KBM-7 (cell line): ENCODE data around the gene TMEM86A.
"Not testable (repeated sequence)": the region's sequence is repeated elsewhere in the genome, so short reads cannot be mapped to it uniquely, and the experiment has no call there.

Source experiments
- DNase-seq: peaks from one replicate; pipeline ENCODE4 v3.0.0-alpha.2; 2015
- in situ Hi-C: fragments of 300-500 bp; cut with MboI; formaldehyde crosslinking; loops from 2 replicates; pipeline ENCODE4 v1.14.3; 2020; ENCODE audit warnings: low sequenced_read_pairs, low pct_unique_long_range_greater_than_20kb, mixed read lengths

The TMEM86A gene, protein sequence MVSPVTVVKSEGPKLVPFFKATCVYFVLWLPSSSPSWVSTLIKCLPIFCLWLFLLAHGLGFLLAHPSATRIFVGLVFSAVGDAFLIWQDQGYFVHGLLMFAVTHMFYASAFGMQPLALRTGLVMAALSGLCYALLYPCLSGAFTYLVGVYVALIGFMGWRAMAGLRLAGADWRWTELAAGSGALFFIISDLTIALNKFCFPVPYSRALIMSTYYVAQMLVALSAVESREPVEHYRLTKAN

DNA sequence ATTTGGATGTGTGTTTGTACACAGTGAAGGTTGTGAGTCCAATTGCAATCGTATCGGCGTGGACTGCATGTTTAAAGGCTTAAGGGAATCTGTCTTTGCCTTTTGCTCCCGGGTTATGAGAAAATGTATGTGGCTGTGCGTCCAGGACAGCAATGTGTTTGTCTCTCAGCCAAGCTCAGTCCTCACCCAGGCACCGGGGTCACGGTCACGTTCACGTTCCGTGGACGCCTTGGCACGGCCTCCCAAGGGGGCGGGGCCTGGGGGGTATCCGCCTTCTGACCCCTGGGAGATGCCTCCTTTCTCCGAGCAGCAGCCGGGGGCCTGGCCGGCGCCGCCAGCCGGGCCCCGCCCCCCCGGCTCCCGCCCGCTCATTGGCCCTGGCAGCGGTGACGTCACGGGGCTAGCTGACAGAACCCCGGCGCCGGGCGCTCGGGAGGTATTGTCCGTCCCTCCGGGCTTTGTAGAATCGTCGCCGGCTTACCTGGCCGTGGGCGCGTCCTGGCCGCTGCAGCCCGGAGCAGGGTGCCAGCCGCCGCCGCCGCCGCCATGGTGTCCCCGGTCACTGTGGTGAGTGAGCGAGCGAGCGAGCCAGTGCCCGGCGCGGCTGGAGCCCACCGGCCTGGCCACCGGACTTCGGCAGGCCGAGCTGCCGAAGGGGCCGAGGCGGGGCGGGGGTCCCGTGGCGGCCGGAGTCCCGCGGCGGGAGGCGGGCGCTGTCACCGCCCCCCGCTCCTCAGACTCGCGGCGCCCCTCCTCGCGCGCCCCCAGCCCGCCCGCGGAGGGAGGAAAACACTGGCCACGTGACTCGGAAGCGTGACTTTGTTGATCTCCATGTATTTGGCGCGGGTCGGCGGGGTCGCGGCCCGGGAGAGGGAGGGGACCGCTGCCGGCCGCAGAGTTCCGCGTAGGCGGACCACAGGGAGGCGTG, at the start of gene TMEM86A:
Gene TMEM86A, plus strand, starts transcription at position 439 of the 928 bp plus-strand sequence. Its CDS starts 108 bp downstream, at position 547.
- in situ Hi-C loops, result no loop called here

DNA sequence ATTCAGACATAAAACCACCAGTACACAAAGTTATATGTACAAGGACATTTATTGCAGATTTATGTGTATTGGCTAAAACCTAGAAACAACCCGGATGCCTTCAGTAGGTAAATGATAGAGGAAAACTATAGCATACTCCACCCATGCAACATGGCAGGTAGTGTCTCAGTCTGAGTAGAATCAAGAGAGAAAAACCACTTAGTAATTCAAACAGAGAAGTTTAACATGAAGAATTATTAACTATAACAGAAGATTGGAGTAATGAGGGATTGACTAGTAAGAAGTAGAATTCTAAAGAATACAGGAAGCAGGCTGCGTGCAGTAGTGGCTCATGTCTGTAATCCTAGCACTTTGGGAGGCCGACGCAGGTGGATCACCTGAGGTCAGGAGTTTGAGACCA, 48.2 kb upstream of the TMEM86A start:
- no peak for DNase-seq
- in situ Hi-C loops, result no loop called here

More for the DNA sequence above, at the start of gene TMEM86A:
- peak; percentile 87 for DNase-seq

DNA sequence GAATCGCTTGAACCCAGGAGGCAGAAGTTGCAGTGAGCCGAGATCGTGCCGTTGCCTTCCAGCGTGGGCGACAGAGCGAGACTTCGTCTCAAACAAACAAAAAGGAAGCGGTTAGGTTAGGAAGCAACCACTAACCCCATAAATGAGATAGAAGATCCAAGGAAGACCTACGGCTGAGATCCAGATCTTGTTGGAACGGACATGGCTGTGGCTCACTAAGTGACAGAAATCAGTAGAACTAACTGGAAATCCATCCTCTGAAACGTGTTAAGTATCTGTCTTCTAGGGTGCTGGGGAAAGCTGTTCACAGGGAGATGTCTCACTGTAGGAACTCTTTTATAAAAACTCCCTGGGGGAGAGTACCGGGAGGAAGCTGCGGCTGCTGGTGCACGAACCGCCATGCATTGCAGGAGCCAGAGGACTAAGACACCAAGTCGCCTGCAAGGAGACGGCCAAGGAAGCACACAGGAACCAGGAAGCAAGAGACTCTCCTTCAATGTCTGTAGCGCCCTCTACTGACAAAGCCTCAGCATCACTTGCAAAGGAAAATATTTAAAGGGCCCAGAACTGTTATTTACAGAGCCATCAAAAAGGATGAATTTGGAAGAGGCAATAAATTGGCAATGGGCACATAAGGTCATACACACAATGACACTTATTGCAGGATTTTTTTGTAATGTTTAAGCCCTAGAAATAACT, 47.6 kb upstream of the TMEM86A start:
- peak; percentile 85 for DNase-seq
- in situ Hi-C loops, result no loop called here

DNA sequence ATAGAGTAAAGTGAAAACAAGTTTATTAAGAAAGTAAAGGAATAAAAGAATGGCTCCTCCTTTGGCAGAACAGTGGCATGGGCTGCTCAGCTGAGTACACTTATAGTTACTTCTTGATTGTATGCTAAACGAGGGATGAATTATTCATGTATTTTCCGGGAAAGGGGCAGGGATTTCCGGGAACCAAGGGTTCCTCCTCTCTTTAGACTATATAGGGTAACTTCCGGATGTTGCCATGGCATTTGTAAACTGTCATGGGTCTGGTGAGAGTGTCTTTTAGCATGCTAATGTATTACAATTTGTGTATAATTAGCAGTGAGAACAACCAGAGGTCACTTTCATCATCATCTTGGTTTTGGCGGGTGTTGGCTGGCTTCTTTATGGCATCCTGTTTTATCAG, 40.9 kb upstream of the TMEM86A start:
- no peak for DNase-seq
- in situ Hi-C loops, result no loop called here

DNA sequence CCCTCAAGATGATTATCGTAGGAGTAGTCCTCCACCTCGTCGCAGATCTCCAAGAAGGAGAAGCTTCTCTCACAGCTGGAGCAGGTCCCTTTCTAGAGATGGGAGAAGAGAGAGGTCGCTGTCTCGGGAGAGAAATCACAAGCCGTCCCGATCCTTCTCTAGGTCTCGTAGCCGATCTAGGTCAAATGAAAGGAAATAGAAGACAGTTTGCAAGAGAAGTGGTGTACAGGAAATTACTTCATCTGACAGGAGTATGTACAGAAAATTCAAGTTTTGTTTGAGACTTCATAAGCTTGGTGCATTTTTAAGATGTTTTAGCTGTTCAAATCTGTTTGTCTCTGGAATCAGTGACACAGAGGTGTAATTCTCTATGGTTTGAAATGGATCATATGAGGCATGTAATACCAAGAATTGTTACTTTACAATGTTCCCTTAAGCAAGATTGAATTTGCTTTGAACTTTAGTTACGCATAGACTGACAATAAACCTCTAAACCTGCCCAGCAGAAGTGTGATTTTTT, 33.2 kb upstream of the TMEM86A start:
- DNase-seq, in situ Hi-C loops: not testable (repeated sequence)

DNA sequence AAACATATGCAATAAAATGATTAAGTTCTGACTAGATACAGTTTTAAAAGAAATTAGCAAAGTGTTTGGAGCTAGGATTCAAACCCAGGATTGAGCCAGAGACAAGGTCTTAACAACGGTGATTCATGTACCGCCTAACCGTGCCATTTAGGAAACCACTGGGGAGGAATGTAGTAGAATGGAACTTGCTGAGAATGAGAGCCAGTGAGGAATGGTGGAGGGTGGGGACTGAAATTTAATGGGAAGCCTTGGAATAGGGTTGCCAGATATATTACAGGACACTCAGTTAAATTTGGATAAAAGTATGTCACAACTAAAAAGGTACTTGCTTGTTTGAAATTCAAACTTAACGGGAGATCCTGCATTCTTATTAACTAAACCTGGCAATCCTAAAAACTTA, 30.4 kb upstream of the TMEM86A start:
- no peak for DNase-seq
- in situ Hi-C loops, result no loop called here

DNA sequence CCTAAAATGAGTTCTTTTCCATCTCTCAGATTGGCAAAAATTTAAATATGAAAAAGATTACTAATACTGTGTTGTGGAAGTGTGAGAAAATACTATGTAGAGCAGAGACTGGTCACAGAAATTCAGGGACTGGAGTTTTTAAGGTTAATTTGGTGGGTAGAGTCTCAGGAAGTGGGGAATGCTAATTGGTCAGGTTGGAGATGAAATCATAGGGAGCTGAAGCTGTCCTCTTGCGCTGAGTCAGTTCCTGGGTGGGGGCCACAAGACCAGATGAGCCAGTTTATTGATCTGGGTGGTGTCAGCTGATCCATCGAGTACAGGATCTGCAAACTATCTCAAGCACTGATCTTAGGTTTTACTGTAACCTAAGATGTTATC, 29.4 kb upstream of the TMEM86A start:
- in situ Hi-C loops, result no loop called here

DNA sequence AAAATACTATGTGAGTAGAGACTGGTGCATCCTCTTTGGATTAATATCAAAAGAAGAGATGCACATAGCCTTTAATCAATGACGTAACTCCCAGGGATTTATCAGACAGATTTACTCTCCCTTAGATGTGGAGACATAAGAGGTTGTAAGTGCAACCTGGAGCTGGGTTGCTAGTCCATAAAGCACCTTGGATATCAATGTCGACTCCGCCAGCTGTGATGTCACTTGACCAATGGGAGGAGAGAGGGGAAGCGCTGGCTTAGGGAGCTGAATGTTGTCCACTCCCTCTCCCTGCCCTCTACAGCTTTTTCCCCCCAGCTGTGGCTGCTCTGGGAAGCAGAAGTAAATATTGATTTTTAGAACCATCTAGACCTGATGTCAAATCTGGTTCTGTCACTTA, 28.9 kb upstream of the TMEM86A start:
- in situ Hi-C loops, result no loop called here
- peak; percentile 15 for DNase-seq

More for the DNA sequence above, 29.4 kb upstream of the TMEM86A start:
- no peak for DNase-seq

DNA sequence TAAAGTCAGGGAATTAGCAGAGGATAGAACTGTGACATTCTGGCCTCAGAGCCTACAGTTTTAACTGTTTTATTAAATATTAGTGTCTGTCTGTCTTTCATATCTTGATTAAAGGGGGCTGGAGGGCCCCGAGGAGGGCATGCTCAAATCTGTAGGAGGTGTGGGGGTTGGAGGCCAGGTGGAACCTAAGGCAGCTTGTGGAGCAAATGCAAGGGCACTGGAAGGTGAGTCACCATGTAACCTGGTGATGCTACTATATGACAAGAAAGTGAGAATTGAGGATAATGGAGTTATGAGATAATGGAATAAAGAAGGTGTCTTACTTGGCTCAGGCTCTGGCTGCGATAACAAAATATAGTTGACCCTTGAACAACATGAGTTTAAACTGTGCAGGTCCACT, 27.3 kb upstream of the TMEM86A start:
- in situ Hi-C loops, result no loop called here
- DNase-seq, result no peak

DNA sequence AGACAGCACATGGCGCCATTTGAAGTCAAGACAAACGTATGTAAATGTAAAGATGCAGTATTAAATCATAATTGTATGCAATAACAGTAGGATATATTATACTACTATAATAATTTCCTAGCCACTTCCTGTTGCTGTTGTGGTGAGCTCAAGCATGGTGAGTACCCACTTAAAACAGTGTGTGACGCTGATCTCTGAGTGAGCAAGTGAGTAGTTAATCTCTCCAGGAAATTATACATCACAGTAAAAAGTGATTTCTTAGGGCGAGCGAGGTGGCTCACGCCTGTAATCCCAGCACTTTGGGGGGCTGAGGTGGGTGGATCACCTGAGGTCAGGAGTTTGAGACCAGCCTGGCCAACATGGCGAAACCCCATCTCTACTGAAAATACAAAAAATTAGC, 26.4 kb upstream of the TMEM86A start:
- in situ Hi-C loops, result not testable (repeated sequence)
- DNase-seq, result peak; percentile 13

DNA sequence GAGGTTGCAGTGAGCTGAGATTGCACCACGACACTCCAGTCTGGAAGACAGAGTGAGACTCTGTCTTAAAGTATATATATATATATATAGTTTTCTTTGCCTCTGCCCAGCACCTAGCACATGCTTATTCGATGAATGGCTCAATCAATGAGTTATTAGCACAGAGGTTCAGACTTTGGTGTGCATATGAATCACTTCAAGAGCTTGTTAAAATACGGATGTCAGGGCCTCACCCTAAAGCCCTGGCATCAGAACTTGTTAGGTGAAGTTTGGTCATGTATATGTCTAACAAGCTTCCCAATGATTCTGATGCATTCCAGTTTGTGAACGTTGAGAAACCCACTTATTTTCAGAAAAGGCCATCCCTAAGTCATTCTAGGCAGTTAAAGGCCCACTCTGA, 21.8 kb upstream of the TMEM86A start:
- in situ Hi-C loops, result no loop called here

DNA sequence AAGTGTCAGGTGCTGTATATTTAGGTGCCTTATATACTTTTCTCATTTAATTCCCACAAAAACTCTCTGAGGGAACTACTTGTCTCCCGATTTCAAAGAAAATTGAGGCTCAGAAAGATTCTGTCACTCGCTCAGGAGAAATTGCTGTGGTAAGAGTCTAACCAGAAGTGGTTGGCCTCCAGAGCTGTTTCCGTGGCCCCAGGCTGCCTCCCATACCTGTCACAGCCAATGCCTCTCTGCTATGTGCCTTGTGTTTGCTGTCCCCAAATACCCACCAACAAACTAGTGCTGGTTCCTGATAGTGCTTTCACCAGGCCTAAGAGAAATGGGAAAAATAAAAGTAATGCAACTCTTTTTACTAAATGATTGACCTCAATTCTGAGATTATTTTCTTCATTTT, 21.0 kb upstream of the TMEM86A start:
- no peak for DNase-seq
- in situ Hi-C loops, result no loop called here

More for the DNA sequence above, 21.8 kb upstream of the TMEM86A start:
- DNase-seq, result no peak

DNA sequence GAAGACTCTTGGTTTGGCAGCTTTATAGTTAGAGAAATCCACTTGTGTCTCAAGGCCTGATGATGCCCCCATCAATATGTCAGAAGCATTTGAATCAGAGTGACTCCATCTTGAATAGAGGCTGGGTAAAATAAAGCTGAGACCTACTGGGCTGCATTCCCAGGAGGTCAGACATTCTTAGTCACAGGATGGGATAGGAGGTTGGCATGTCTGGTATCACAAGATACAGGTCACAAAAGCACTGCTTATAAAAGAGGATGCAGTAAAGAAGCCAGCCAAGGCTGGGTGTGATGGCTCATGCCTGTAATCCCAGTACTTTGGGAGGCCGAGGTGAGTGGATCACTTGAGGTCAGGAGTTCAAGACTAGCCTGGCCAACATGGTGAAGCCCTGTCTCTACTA, 16.6 kb upstream of the TMEM86A start:
- in situ Hi-C loops, DNase-seq: not testable (repeated sequence)

DNA sequence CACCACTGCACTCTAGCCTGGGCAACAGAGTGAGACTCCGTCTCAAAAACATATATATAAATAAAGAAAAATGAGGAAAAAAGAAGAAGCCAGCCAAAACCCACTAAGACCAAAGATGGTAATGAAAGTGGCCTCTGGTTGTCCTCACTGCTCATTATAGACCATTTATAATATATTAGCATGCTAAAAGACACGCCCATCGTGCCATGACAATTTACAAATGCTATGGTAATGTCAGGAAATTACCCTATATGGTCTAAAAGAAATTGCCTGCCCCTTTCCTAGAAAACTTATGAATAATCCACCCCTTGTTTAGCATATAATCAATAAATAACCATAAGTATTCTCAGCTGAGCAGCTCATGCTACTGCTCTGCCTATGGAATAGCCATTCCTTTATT, 16.1 kb upstream of the TMEM86A start:
- in situ Hi-C loops, result no loop called here
- DNase-seq, result no peak

DNA sequence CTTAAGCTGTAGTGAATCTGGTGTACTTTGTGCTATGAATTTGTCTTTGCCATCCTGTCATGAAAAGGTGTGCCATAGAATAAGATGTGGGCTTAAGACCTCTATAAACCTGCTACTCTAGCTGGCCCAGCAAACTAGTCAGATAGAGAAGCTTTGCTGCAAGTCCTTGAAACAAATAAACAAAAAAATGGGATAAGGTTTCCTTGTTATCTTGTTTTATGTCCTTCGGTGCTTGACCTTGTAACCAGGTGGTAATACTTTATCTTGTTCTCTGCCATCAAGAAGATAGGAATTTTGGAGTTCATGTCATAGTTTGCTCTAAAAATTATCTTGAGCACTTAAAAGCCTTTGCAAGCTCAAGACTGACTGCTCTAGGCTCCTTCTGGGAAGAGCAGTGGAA, 14.3 kb upstream of the TMEM86A start:
- no peak for DNase-seq
- in situ Hi-C loops, result no loop called here

DNA sequence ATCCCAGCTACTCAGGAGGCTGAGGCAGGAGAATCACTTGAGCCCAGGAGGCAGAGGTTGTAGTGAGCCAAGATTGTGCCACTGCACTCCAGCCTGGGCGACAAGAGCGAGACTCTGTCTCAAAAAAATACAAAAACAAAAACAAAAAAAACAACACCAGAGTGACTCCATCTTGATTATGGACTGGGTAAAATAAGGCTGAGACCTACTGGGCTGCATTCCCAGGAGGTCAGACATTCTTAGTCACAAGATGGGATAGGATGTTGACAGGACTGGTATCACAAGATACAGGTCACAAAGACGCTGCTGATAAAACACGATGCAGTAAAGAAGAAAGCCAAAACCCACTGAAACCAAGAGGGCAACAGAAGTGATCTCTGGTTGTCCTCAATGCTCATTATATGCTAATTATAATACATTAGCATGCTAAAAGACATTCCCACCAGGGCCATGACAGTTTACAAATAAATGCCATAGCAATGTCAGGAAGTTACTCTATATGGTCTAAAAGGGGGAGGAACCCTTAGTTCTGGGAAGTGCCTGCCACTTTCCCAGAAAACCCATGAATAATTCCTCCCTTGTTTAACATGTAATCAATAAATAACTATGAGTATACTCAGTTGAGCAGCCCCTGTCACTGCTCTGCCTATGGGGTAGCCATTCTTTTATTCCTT, 7.0 kb upstream of the TMEM86A start:
- in situ Hi-C loops, DNase-seq: not testable (repeated sequence)

DNA sequence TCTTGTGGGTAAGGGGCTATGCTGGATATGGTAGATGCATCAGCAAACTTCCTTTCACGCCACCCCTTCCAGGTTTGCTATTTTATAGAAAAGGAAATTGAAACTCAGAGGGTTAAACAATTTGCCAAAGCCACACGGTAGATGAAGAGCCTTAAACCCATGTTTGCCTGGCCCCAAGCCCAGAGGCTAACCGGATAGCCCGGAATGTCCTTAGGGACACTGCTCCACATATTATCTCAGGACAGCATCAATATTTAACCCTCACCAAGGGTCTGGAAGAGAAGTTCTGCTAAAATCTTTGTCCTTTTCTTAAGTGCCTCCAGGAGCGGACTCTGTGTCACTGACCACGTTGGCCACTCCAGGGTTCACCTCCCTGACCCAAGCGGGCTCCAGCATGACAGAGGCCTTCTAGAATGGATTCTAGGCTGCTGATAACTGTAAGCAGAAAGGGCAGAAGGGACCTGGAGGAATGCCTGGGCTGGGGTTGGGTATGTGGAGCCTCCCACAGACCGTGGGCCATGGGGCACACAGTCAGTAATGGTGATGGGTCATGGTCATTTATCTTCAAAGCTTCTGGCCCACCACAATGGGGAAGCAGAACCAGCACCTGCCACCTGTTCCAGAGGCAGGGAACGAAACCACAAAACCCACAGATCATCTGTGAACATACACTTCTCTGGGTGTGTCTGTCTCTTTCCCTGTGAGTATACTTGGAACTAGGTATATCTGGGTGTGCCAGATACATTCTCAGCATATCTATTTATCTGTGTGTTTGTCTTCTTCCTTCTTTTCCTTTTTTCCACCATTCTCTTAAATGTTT, 5.4 kb upstream of the TMEM86A start:
- DNase-seq, result no peak
- in situ Hi-C loops, result no loop called here

DNA sequence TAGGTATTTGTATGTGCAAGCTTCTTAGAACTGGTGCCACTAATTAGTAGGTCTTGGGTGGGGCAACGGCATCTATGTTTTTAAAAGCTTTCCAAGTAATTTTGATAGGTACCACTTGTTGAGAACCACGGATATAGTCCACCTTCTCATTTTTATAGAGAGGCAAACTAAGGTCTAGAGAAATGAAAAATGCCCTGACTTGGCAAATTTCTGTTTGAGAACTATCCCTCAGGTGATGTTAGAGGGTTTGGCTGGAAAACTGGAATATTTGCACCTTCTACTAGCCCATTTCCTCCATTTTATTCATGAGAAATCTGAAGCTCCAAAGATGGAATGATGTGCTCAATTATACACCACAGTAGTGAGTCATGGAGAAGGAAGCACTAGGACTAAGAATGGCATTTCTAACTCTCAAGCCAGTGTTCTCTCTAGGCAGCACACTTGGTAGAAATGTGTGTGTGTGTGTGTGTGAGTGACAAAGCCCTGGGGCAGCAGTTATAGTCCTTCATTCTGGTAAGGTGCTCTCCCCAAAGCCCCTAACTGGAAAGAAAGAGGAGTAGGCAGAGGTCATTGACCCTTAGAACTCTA, 1.8 kb upstream of the TMEM86A start:
- in situ Hi-C loops, result no loop called here
- DNase-seq, result no peak
